Activated CD4-positive, alpha-beta memory T cell treated with anti-CD3 and anti-CD28 coated beads for 36 hours (primary cell): ENCODE measurements around the gene CCDC85C. TPM values are rescaled to one million over a fixed set of nuclear protein-coding genes. Genes with fewer than 3 reads are reported as not detected.

Source experiments
- CTCF ChIA-PET: fragments of 350-600 bp; sonication (Branson Sonifier 250); formaldehyde crosslinking; loops from one replicate; lab custom pipeline; 2021; ENCODE audit warnings: antibody characterized with exemption, inconsistent platforms; lab: Charles Lee
- POLR2A ChIA-PET: fragments of 350-600 bp; sonication (Branson Sonifier 250); formaldehyde crosslinking; loops from one replicate; lab custom pipeline; 2021; ENCODE audit warnings: antibody characterized with exemption; lab: Charles Lee
- DNase-seq: peaks from one replicate; pipeline ENCODE4 v3.0.0-alpha.2; 2020
- H3K27ac Mint-ChIP-seq: one replicate; pipeline ENCODE4 v1.8.0; 2021; ENCODE audit warnings: mixed read lengths
- H3K27me3 Mint-ChIP-seq: one replicate; pipeline ENCODE4 v1.8.0; 2021; ENCODE audit warnings: mixed read lengths
- H3K36me3 Mint-ChIP-seq: one replicate; pipeline ENCODE4 v1.8.0; 2021; ENCODE audit warnings: mixed read lengths
- H3K4me1 Mint-ChIP-seq: one replicate; pipeline ENCODE4 v1.8.0; 2021; ENCODE audit warnings: low read depth, mixed read lengths
- H3K4me3 Mint-ChIP-seq: one replicate; pipeline ENCODE4 v1.8.0; 2021; ENCODE audit warnings: mild to moderate bottlenecking, mixed read lengths
- H3K9me3 Mint-ChIP-seq: one replicate; pipeline ENCODE4 v1.8.0; 2021; ENCODE audit warnings: mixed read lengths
- intact Hi-C: fragments of 100-400 bp; cut with micrococcal nuclease; formaldehyde crosslinking; loops from one replicate; pipeline ENCODE4 v1.15.1; 2023
- total RNA-seq, 2 experiments: library from RNA; stranded (reverse); gene quantifications; one replicate each; pipeline ENCODE4 v1.2.3, GENCODE V29; 2021

CCDC85C gene
- total RNA-seq, 2 experiments from 2014 or later: 10.7 to 12.3 TPM

- DNase-seq: no peak
- intact Hi-C loops: no loop called here
- ChIA-PET CTCF (interaction anchor here (0.9 to 1.3 kb wide), 7 partner anchors 9 to 599 kb away, joined by 3 to 8 read pairs (median 4); partner anchors contain the start of genes CCDC85C and CYP46A1), POLR2A (interaction anchor here (1.4 to 2.0 kb wide), 2 partner anchors 10 to 12 kb away, joined by 7 to 12 read pairs; partner anchors contain the start of gene CCDC85C)
- no peaks in the 10 kb centered on the region for H3K9me3 Mint-ChIP-seq
- H3K4me1 Mint-ChIP-seq: peaks cover 22% of the 10 kb centered on the region
- no peaks in the 10 kb centered on the region for H3K27me3 Mint-ChIP-seq
- H3K36me3 Mint-ChIP-seq: no peaks in the 10 kb centered on the region
- peak overlapping the region; percentile 68 for H3K27ac Mint-ChIP-seq
- peak overlapping the region; percentile 57 for H3K4me3 Mint-ChIP-seq
Measured at GRCh38 chr14:99593971-99594841, 9.8 kb downstream of the CCDC85C start.

GRCh38 chr14:99592933-99593753 lies 10.9 kb downstream of the CCDC85C start:
- H3K4me3 Mint-ChIP-seq: no peak overlapping the region
- no peaks in the 10 kb centered on the region for H3K9me3 Mint-ChIP-seq
- no peak for DNase-seq
- ChIA-PET POLR2A (no interaction called here), CTCF (interaction anchor here (1.1 to 1.3 kb wide), 2 partner anchors 10 to 91 kb away, joined by 3 read pairs; partner anchors contain the start of gene CYP46A1)
- peaks cover 24% of the 10 kb centered on the region for H3K4me1 Mint-ChIP-seq
- H3K27ac Mint-ChIP-seq: no peak overlapping the region
- intact Hi-C loops: no loop called here
- no peaks in the 10 kb centered on the region for H3K36me3 Mint-ChIP-seq
- H3K27me3 Mint-ChIP-seq: no peaks in the 10 kb centered on the region

- ChIA-PET CTCF (no interaction called here), POLR2A (no interaction called here)
- Mint-ChIP-seq H3K27me3 (no peaks in the 10 kb centered on the region), H3K27ac (no peak overlapping the region), H3K4me3 (no peak overlapping the region), H3K9me3 (no peaks in the 10 kb centered on the region), H3K4me1 (peaks cover 24% of the 10 kb centered on the region), H3K36me3 (no peaks in the 10 kb centered on the region)
- DNase-seq: no peak
- intact Hi-C loops: no loop called here
Measured at GRCh38 chr14:99592394-99592793, 11.6 kb downstream of the CCDC85C start.

GRCh38 chr14:99590746-99591555 lies 13.1 kb downstream of the CCDC85C start:
- CTCF ChIA-PET: no interaction called here
- Mint-ChIP-seq H3K36me3 (no peaks in the 10 kb centered on the region), H3K4me1 (peaks cover 19% of the 10 kb centered on the region), H3K4me3 (no peak overlapping the region), H3K27ac (no peak overlapping the region), H3K9me3 (no peaks in the 10 kb centered on the region), H3K27me3 (no peaks in the 10 kb centered on the region)
- POLR2A ChIA-PET: no interaction called here
- no peak for DNase-seq
- intact Hi-C loops: no loop called here

GRCh38 chr14:99589651-99590530 lies 14.1 kb downstream of the CCDC85C start:
- H3K4me1 Mint-ChIP-seq: peaks cover 12% of the 10 kb centered on the region
- H3K27me3 Mint-ChIP-seq: no peaks in the 10 kb centered on the region
- DNase-seq: no peak
- ChIA-PET CTCF (no interaction called here), POLR2A (no interaction called here)
- H3K36me3 Mint-ChIP-seq: no peaks in the 10 kb centered on the region
- no peaks in the 10 kb centered on the region for H3K9me3 Mint-ChIP-seq
- no peak overlapping the region for H3K4me3 Mint-ChIP-seq
- intact Hi-C loops: no loop called here
- H3K27ac Mint-ChIP-seq: no peak overlapping the region

- Mint-ChIP-seq H3K4me1 (peaks cover 5% of the 10 kb centered on the region), H3K27ac (no peak overlapping the region), H3K27me3 (no peaks in the 10 kb centered on the region), H3K9me3 (no peaks in the 10 kb centered on the region), H3K4me3 (no peak overlapping the region), H3K36me3 (no peaks in the 10 kb centered on the region)
- CTCF ChIA-PET: interaction anchor here (0.5 kb wide), 1 partner anchor 347 kb away, joined by 6 read pairs; no protein-coding TSS in a partner anchor
- intact Hi-C loops: no loop called here
- DNase-seq: no peak
- POLR2A ChIA-PET: interaction anchor here (1.0 kb wide), 1 partner anchor 17 kb away, joined by 3 read pairs; no protein-coding TSS in a partner anchor
Measured at GRCh38 chr14:99589031-99589441, 15.0 kb downstream of the CCDC85C start.

- no peak for DNase-seq
- Mint-ChIP-seq H3K27ac (no peak overlapping the region), H3K27me3 (no peaks in the 10 kb centered on the region), H3K36me3 (no peaks in the 10 kb centered on the region), H3K4me1 (peaks cover 5% of the 10 kb centered on the region), H3K9me3 (no peaks in the 10 kb centered on the region), H3K4me3 (no peak overlapping the region)
- intact Hi-C loops: no loop called here
- ChIA-PET POLR2A (no interaction called here), CTCF (no interaction called here)
Measured at GRCh38 chr14:99587460-99588278, 16.3 kb downstream of the CCDC85C start.

GRCh38 chr14:99586761-99587459 lies 17.1 kb downstream of the CCDC85C start:
- Mint-ChIP-seq H3K36me3 (no peaks in the 10 kb centered on the region), H3K27ac (no peak overlapping the region), H3K9me3 (no peaks in the 10 kb centered on the region), H3K27me3 (no peaks in the 10 kb centered on the region), H3K4me3 (no peak overlapping the region), H3K4me1 (peaks cover 5% of the 10 kb centered on the region)
- no peak for DNase-seq
- ChIA-PET CTCF (no interaction called here), POLR2A (no interaction called here)
- intact Hi-C loops: no loop called here

GRCh38 chr14:99586054-99586760 lies 17.8 kb downstream of the CCDC85C start:
- Mint-ChIP-seq H3K36me3 (no peaks in the 10 kb centered on the region), H3K27ac (no peak overlapping the region), H3K9me3 (no peaks in the 10 kb centered on the region), H3K4me3 (no peak overlapping the region), H3K27me3 (no peaks in the 10 kb centered on the region), H3K4me1 (peaks cover 5% of the 10 kb centered on the region)
- intact Hi-C loops: no loop called here
- ChIA-PET CTCF (no interaction called here), POLR2A (no interaction called here)
- no peak for DNase-seq
